ENCODE results near the gene PARP9.

Gene PARP9

DNA sequence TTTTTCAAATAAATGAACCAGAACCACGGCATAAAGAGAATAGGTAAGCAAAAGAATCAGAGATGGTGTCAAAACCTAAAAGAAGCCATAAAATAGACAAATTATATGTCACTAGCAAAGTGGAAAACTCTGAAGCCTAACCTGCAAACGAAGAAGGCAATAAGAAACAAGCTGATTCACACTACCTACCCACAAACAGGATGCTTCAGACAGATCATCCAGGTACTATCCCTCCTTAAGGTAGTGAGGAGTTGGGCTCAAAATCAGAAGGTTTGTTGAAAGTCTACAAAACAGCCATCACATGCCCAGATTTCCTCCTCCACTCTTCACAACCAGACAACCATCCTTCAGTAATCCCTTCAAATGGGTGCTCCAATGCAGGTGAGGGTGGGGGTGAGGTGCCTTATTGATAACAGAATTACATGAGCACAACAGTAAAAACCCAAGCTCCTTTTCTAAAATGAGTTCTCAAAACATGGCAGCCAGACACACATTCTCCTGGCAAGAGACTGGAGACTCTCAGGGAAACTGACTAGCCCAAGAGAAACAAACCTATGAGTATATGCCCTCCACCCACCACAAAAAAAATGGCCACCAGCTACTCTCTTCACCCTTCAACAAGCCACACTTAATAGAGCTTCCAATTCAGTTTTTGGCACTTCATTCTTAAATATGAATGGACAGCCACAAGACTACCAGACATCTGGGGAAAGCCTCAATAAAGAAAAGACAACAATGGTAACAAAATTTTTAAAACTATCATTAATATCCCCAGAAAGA lies 55.8 kb downstream of the PARP9 start:
- DNase-seq = no peak
- Histone ChIP-seq H4K20me1 (ENCODE audit: insufficient read depth, low read length) (peaks cover 43% of the 10 kb centered on the region), H3K79me2 (ENCODE audit: low read length) (peaks cover 100% of the 10 kb centered on the region), H3K9me2 (replicated peaks; ENCODE audit: insufficient read depth, low read length) (no peaks in the 10 kb centered on the region), H3K4me1 (ENCODE audit: low read length) (peaks cover 4% of the 10 kb centered on the region), H2AFZ (ENCODE audit: low read length) (no peak overlapping the region), H3F3A (ENCODE audit: insufficient read depth, low read length) (no peaks in the 10 kb centered on the region), H3K27me3 (replicated peaks; ENCODE audit: insufficient read depth, low read length) (no peaks in the 10 kb centered on the region), H3K27ac (ENCODE audit: low read length) (no peak overlapping the region), H3K9ac (ENCODE audit: low read length) (no peak overlapping the region), H3K4me3 (ENCODE audit: low read length) (no peak overlapping the region), H3K9me3 (replicated peaks; ENCODE audit: insufficient read depth, low read length) (no peaks in the 10 kb centered on the region), H3K36me3 (replicated peaks; ENCODE audit: insufficient read depth, low read length) (no peaks in the 10 kb centered on the region; the same call in 1 of the 2 replicates), H3K4me2 (ENCODE audit: low read depth, low read length) (no peak overlapping the region)
- no peak for TF ChIP-seq EZH2 (optimal IDR thresholded peaks at IDR 0.05; ENCODE audit: low read depth, low read length)
- TF ChIP-seq EZH2phosphoT487 (IDR thresholded peaks at IDR 0.05; ENCODE audit: low read length) = no peak
- TF ChIP-seq, protein P1, sequence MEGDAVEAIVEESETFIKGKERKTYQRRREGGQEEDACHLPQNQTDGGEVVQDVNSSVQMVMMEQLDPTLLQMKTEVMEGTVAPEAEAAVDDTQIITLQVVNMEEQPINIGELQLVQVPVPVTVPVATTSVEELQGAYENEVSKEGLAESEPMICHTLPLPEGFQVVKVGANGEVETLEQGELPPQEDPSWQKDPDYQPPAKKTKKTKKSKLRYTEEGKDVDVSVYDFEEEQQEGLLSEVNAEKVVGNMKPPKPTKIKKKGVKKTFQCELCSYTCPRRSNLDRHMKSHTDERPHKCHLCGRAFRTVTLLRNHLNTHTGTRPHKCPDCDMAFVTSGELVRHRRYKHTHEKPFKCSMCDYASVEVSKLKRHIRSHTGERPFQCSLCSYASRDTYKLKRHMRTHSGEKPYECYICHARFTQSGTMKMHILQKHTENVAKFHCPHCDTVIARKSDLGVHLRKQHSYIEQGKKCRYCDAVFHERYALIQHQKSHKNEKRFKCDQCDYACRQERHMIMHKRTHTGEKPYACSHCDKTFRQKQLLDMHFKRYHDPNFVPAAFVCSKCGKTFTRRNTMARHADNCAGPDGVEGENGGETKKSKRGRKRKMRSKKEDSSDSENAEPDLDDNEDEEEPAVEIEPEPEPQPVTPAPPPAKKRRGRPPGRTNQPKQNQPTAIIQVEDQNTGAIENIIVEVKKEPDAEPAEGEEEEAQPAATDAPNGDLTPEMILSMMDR (IDR thresholded peaks at IDR 0.05; ENCODE audit: low read length) = no peak

- Histone ChIP-seq H2AFZ (ENCODE audit: low read length) (no peak overlapping the region), H3K27me3 (replicated peaks; ENCODE audit: insufficient read depth, low read length) (no peaks in the 10 kb centered on the region), H3K4me3 (ENCODE audit: low read length) (no peak overlapping the region), H3K9ac (ENCODE audit: low read length) (no peak overlapping the region), H3K4me2 (ENCODE audit: low read depth, low read length) (no peak overlapping the region), H4K20me1 (ENCODE audit: insufficient read depth, low read length) (peaks cover 42% of the 10 kb centered on the region), H3K79me2 (ENCODE audit: low read length) (peaks cover 99% of the 10 kb centered on the region), H3K9me3 (replicated peaks; ENCODE audit: insufficient read depth, low read length) (no peaks in the 10 kb centered on the region), H3K36me3 (replicated peaks; ENCODE audit: insufficient read depth, low read length) (no peaks in the 10 kb centered on the region; the same call in 1 of the 2 replicates), H3F3A (ENCODE audit: insufficient read depth, low read length) (no peaks in the 10 kb centered on the region), H3K4me1 (ENCODE audit: low read length) (no peaks in the 10 kb centered on the region), H3K9me2 (replicated peaks; ENCODE audit: insufficient read depth, low read length) (no peaks in the 10 kb centered on the region), H3K27ac (ENCODE audit: low read length) (no peak overlapping the region)
- TF ChIP-seq, protein P1 (IDR thresholded peaks at IDR 0.05; ENCODE audit: low read length) = no peak
- DNase-seq = no peak
Measured at GRCh38 chr3:122506450-122506849, 57.6 kb downstream of the PARP9 start.

- Histone ChIP-seq H3K79me2 (ENCODE audit: low read length) (peaks cover 97% of the 10 kb centered on the region), H3K9me2 (replicated peaks; ENCODE audit: insufficient read depth, low read length) (no peaks in the 10 kb centered on the region), H3K36me3 (replicated peaks; ENCODE audit: insufficient read depth, low read length) (no peaks in the 10 kb centered on the region; the same call in 1 of the 2 replicates), H4K20me1 (ENCODE audit: insufficient read depth, low read length) (peaks cover 37% of the 10 kb centered on the region), H3F3A (ENCODE audit: insufficient read depth, low read length) (no peaks in the 10 kb centered on the region), H3K9me3 (replicated peaks; ENCODE audit: insufficient read depth, low read length) (no peaks in the 10 kb centered on the region), H3K27me3 (replicated peaks; ENCODE audit: insufficient read depth, low read length) (no peaks in the 10 kb centered on the region), H3K4me2 (ENCODE audit: low read depth, low read length) (no peak overlapping the region), H3K4me1 (ENCODE audit: low read length) (no peaks in the 10 kb centered on the region), H3K4me3 (ENCODE audit: low read length) (no peak overlapping the region), H3K9ac (ENCODE audit: low read length) (no peak overlapping the region), H3K27ac (ENCODE audit: low read length) (no peak overlapping the region), H2AFZ (ENCODE audit: low read length) (no peak overlapping the region)
- TF ChIP-seq, protein P1 (IDR thresholded peaks at IDR 0.05; ENCODE audit: low read length) = no peak
- no peak for TF ChIP-seq EZH2phosphoT487 (IDR thresholded peaks at IDR 0.05; ENCODE audit: low read length)
- TF ChIP-seq EZH2 (optimal IDR thresholded peaks at IDR 0.05; ENCODE audit: low read depth, low read length) = no peak
- DNase-seq = no peak
Measured at GRCh38 chr3:122505676-122506075, 58.4 kb downstream of the PARP9 start.

Data from MM.1S (cell line).